SK-N-SH (cell line): ENCODE data around the gene CRIP3. TPM values are rescaled to one million over a fixed set of nuclear protein-coding genes. Genes with fewer than 3 reads are reported as not detected.

Experiments used
- CTCF ChIA-PET: fragments of 300-600, 350-600 bp; formaldehyde crosslinking; extraction: SDS; loops from one replicate; lab custom pipeline; 2021; lab: Yijun Ruan, JAX
- POLR2A ChIA-PET: fragments of 350-600 bp; sonication (Branson Sonifier 250); formaldehyde crosslinking; extraction: SDS; loops from one replicate; lab custom pipeline; 2020; ENCODE audit warnings: antibody characterized with exemption, inconsistent platforms; lab: Yijun Ruan, JAX
- DNase-seq: peaks from one replicate; pipeline ENCODE4 v3.0.0; 2012
- H2AFZ ChIP-seq: fragments of 200-600 bp; sonication (generic); 2 replicates; pipeline ENCODE4 v1.8.1; 2016; ENCODE audit warnings: antibody characterized with exemption, mild to moderate bottlenecking, low read depth
- H3F3A ChIP-seq: fragments of 200-600 bp; sonication (generic); replicated peaks from 2 replicates; pipeline ENCODE3; 2016; ENCODE audit warnings: antibody characterized with exemption, mild to moderate bottlenecking; ENCODE audit not compliant: insufficient read depth
- H3K27ac ChIP-seq, 2 experiments: fragments of 200-500 bp in 1 of 2; fragments of 200-600 bp in 1 of 2; sonication (Bioruptor generic) in 1 of 2; sonication (generic), shearing (Covaris generic) in 1 of 2; 2 replicates each; pipeline versions ENCODE4 v1.5.1 to v1.6.1; 2014 to 2016; ENCODE audit warnings: low read depth in 2 of 2, inconsistent platforms in 1 of 2, low read length in 1 of 2, mild to moderate bottlenecking in 1 of 2, mixed read lengths in 1 of 2
- H3K27me3 ChIP-seq: fragments of 200-600 bp; sonication (generic), shearing (Covaris generic); 2 replicates; pipeline ENCODE4 v1.6.1; 2016; ENCODE audit warnings: mixed run types; ENCODE audit not compliant: insufficient read depth
- H3K36me3 ChIP-seq, 2 experiments: fragments of 200-500 bp in 1 of 2; fragments of 200-600 bp in 1 of 2; sonication (Bioruptor generic) in 1 of 2; sonication (generic) in 1 of 2; replicated peaks in 1 of 2; 2 replicates each; pipeline versions ENCODE3 to v1.5.1; 2014 to 2016; ENCODE audit warnings: low read length in 1 of 2, mild to moderate bottlenecking in 1 of 2; ENCODE audit not compliant: insufficient read depth in 2 of 2, control insufficient read depth in 1 of 2
- H3K4me1 ChIP-seq, 2 experiments: fragments of 200-500 bp in 1 of 2; fragments of 200-600 bp in 1 of 2; sonication (Bioruptor generic) in 1 of 2; sonication (generic), shearing (Covaris generic) in 1 of 2; 2 replicates each; pipeline versions ENCODE4 v1.5.1 to v1.6.1; 2014 to 2016; ENCODE audit warnings: low read depth in 1 of 2, low read length in 1 of 2, mixed run types in 1 of 2; ENCODE audit not compliant: insufficient read depth in 2 of 2, control insufficient read depth in 1 of 2
- H3K4me2 ChIP-seq: fragments of 200-600 bp; sonication (generic), shearing (Covaris generic); 2 replicates; pipeline ENCODE4 v1.6.1; 2017; ENCODE audit warnings: mixed run types
- H3K4me3 ChIP-seq, 2 experiments: fragments of 200-500 bp in 1 of 2; fragments of 200-600 bp in 1 of 2; sonication (Bioruptor generic) in 1 of 2; sonication (generic), shearing (Covaris generic) in 1 of 2; 2 replicates each; pipeline versions ENCODE4 v1.5.1 to v1.8.1; 2014 to 2016; ENCODE audit warnings: low read depth in 2 of 2, inconsistent platforms in 1 of 2, low read length in 1 of 2, mild to moderate bottlenecking in 1 of 2, mixed read lengths in 1 of 2, moderate library complexity in 1 of 2
- H3K79me2 ChIP-seq: fragments of 200-600 bp; sonication (generic); 2 replicates; pipeline ENCODE4 v1.8.1; 2017; ENCODE audit warnings: mild to moderate bottlenecking; ENCODE audit not compliant: insufficient read depth
- H3K9ac ChIP-seq: fragments of 200-600 bp; sonication (generic); 2 replicates; pipeline ENCODE4 v1.6.1; 2017; ENCODE audit warnings: mixed run types
- H3K9me2 ChIP-seq: fragments of 200-600 bp; sonication (generic); 2 replicates; pipeline ENCODE4 v1.6.1; 2017; ENCODE audit warnings: mixed run types
- H3K9me3 ChIP-seq: fragments of 200-600 bp; sonication (generic); 2 replicates; pipeline ENCODE4 v1.6.1; 2017; ENCODE audit warnings: mixed run types, mild to moderate bottlenecking, moderate library complexity
- H4K20me1 ChIP-seq: fragments of 200-600 bp; sonication (generic); 2 replicates; pipeline ENCODE4 v1.6.1; 2017; ENCODE audit warnings: mild to moderate bottlenecking, mixed run types; ENCODE audit not compliant: insufficient read depth
- CHD2 ChIP-seq: fragments of 150-350 bp; IDR thresholded peaks from 2 replicates; pipeline ENCODE4 v1.6.1; 2018; ENCODE audit warnings: low read length; ENCODE audit not compliant: partially characterized antibody
- EZH2phosphoT487 ChIP-seq: fragments of 200-600 bp; sonication (generic); IDR thresholded peaks from 2 replicates; pipeline ENCODE4 v1.6.1; 2017; ENCODE audit warnings: low read depth, mixed run types, mild to moderate bottlenecking, antibody characterized with exemption, moderate library complexity, borderline replicate concordance
- FOXJ3 ChIP-seq: sonication (generic); formaldehyde crosslinking; IDR thresholded peaks from 2 replicates; pipeline ENCODE4 v1.5.1; 2020; ENCODE audit warnings: mild to moderate bottlenecking, missing genetic modification reagents
- FOXM1 ChIP-seq: IDR thresholded peaks from 2 replicates; pipeline ENCODE4 v1.4.0; 2012; ENCODE audit warnings: low read depth, mild to moderate bottlenecking
- GABPA ChIP-seq: IDR thresholded peaks from 2 replicates; pipeline ENCODE4 v1.4.0; 2012; ENCODE audit warnings: low read depth, mild to moderate bottlenecking
- GATA2 ChIP-seq: sonication (generic); formaldehyde crosslinking; IDR thresholded peaks from 2 replicates; pipeline ENCODE4 v1.5.0; 2020; ENCODE audit warnings: mild to moderate bottlenecking, missing genetic modification reagents
- JUND ChIP-seq: IDR thresholded peaks from 2 replicates; pipeline ENCODE4 v1.4.0; 2012
- MEF2A ChIP-seq: IDR thresholded peaks from 2 replicates; pipeline ENCODE4 v1.4.0; 2012; ENCODE audit warnings: low read depth, borderline replicate concordance
- NFIC ChIP-seq: IDR thresholded peaks from 2 replicates; pipeline ENCODE4 v1.4.0; 2012; ENCODE audit warnings: borderline replicate concordance
- POLR2AphosphoS5 ChIP-seq: IDR thresholded peaks from 2 replicates; pipeline ENCODE4 v1.6.1; 2012; ENCODE audit warnings: low read depth, low read length
- RCOR1 ChIP-seq: fragments of 150-350 bp; IDR thresholded peaks from 2 replicates; pipeline ENCODE4 v1.6.1; 2017; ENCODE audit warnings: antibody characterized with exemption, low read length
- RFX5 ChIP-seq: IDR thresholded peaks from 2 replicates; pipeline ENCODE4 v1.6.1; 2012; ENCODE audit warnings: mild to moderate bottlenecking, improper control_type of control experiment, low read length
- SMC3 ChIP-seq: IDR thresholded peaks from 2 replicates; pipeline ENCODE4 v1.6.1; 2012; ENCODE audit warnings: low read depth, low read length, improper control_type of control experiment
- TAF1 ChIP-seq: IDR thresholded peaks from 2 replicates; pipeline ENCODE4 v1.6.1; 2012; ENCODE audit warnings: low read depth, mild to moderate bottlenecking, low read length, moderate library complexity, borderline replicate concordance
- TCF12 ChIP-seq: IDR thresholded peaks from 2 replicates; pipeline ENCODE4 v1.4.0; 2012
- TEAD4 ChIP-seq: IDR thresholded peaks from 2 replicates; pipeline ENCODE4 v1.4.0; 2012; ENCODE audit warnings: mild to moderate bottlenecking, borderline replicate concordance; ENCODE audit not compliant: insufficient read depth
- WGBS: methylation state at CpG from one replicate; pipeline ENCODE4 v1.1.6; 2017; ENCODE audit warnings: low lambda C conversion rate; 5-methylcytosine and 5-hydroxymethylcytosine counted together
- polyA plus RNA-seq, 3 experiments: library from polyadenylated mRNA; depleted of rRNA; stranded (reverse); fragments of >200 nt; gene quantifications; 2 replicates each; pipeline ENCODE4 v1.2.3, GENCODE V29; 2012
- TF ChIP-seq, protein P1 (sequence below): IDR thresholded peaks from 2 replicates; pipeline ENCODE4 v1.4.0; 2012; ENCODE audit warnings: low read depth, borderline replicate concordance
- TF ChIP-seq, protein P2 (sequence below): IDR thresholded peaks from 2 replicates; pipeline ENCODE4 v1.6.1; 2012; ENCODE audit warnings: mild to moderate bottlenecking, low read depth, low read length, moderate library complexity
- TF ChIP-seq, protein P3 (sequence below): IDR thresholded peaks from 2 replicates; pipeline ENCODE4; 2012

Gene CRIP3
- polyA plus RNA-seq, 1 of the 3 experiments (the other 2 are of a cell fraction) = not detected

GRCh38 chr6:43331470-43331869 lies 22.8 kb upstream of the CRIP3 start:
- WGBS = 64% methylated on average over 1 of the region's 1 CpG
- Histone ChIP-seq H3K27me3 (no peaks in the 10 kb centered on the region), H4K20me1 (no peaks in the 10 kb centered on the region), H3K4me1 (no peaks in the 10 kb centered on the region; a peak in 1 of 4 replicates), H3K36me3 (peaks cover 0 to 4% of the 10 kb centered on the region in 2 experiments), H2AFZ (no peak overlapping the region), H3K4me3 (no peak overlapping the region), H3K9ac (no peak overlapping the region), H3F3A (peaks cover 8% of the 10 kb centered on the region), H3K9me2 (no peaks in the 10 kb centered on the region), H3K79me2 (no peaks in the 10 kb centered on the region), H3K9me3 (no peaks in the 10 kb centered on the region), H3K27ac (no peak overlapping the region), H3K4me2 (no peak overlapping the region)
- no peak for DNase-seq
- CTCF ChIA-PET = no interaction called here
- TF ChIP-seq RFX5 = no peak
- TF ChIP-seq NFIC = no peak
- TF ChIP-seq TCF12 = no peak
- no peak for TF ChIP-seq GABPA
- no peak for TF ChIP-seq TEAD4
- no peak for TF ChIP-seq RCOR1
- no peak for TF ChIP-seq EZH2phosphoT487
- TF ChIP-seq FOXM1 = no peak
- TF ChIP-seq CHD2 = no peak
- TF ChIP-seq JUND = no peak
- TF ChIP-seq, protein P1, sequence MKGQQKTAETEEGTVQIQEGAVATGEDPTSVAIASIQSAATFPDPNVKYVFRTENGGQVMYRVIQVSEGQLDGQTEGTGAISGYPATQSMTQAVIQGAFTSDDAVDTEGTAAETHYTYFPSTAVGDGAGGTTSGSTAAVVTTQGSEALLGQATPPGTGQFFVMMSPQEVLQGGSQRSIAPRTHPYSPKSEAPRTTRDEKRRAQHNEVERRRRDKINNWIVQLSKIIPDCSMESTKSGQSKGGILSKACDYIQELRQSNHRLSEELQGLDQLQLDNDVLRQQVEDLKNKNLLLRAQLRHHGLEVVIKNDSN = no peak
- TF ChIP-seq MEF2A = no peak
- no peak for TF ChIP-seq SMC3
- TF ChIP-seq TAF1 = no peak
- TF ChIP-seq POLR2AphosphoS5 = no peak
- TF ChIP-seq, protein P2, sequence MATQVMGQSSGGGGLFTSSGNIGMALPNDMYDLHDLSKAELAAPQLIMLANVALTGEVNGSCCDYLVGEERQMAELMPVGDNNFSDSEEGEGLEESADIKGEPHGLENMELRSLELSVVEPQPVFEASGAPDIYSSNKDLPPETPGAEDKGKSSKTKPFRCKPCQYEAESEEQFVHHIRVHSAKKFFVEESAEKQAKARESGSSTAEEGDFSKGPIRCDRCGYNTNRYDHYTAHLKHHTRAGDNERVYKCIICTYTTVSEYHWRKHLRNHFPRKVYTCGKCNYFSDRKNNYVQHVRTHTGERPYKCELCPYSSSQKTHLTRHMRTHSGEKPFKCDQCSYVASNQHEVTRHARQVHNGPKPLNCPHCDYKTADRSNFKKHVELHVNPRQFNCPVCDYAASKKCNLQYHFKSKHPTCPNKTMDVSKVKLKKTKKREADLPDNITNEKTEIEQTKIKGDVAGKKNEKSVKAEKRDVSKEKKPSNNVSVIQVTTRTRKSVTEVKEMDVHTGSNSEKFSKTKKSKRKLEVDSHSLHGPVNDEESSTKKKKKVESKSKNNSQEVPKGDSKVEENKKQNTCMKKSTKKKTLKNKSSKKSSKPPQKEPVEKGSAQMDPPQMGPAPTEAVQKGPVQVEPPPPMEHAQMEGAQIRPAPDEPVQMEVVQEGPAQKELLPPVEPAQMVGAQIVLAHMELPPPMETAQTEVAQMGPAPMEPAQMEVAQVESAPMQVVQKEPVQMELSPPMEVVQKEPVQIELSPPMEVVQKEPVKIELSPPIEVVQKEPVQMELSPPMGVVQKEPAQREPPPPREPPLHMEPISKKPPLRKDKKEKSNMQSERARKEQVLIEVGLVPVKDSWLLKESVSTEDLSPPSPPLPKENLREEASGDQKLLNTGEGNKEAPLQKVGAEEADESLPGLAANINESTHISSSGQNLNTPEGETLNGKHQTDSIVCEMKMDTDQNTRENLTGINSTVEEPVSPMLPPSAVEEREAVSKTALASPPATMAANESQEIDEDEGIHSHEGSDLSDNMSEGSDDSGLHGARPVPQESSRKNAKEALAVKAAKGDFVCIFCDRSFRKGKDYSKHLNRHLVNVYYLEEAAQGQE = no peak
- no peak for TF ChIP-seq GATA2 (CRISPR knock-in tag)
- TF ChIP-seq, protein P3, sequence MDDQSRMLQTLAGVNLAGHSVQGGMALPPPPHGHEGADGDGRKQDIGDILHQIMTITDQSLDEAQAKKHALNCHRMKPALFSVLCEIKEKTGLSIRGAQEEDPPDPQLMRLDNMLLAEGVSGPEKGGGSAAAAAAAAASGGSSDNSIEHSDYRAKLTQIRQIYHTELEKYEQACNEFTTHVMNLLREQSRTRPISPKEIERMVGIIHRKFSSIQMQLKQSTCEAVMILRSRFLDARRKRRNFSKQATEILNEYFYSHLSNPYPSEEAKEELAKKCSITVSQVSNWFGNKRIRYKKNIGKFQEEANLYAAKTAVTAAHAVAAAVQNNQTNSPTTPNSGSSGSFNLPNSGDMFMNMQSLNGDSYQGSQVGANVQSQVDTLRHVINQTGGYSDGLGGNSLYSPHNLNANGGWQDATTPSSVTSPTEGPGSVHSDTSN = no peak
- no peak for TF ChIP-seq FOXJ3 (CRISPR knock-in tag)
- POLR2A ChIA-PET = no interaction called here
